ENCODE measurements around the gene ADGRG2. TPM values are rescaled to one million over a fixed set of nuclear protein-coding genes. Genes with fewer than 3 reads are reported as not detected.

ADGRG2 gene
- total RNA-seq, 1 donor, result 0.18 TPM

DNA sequence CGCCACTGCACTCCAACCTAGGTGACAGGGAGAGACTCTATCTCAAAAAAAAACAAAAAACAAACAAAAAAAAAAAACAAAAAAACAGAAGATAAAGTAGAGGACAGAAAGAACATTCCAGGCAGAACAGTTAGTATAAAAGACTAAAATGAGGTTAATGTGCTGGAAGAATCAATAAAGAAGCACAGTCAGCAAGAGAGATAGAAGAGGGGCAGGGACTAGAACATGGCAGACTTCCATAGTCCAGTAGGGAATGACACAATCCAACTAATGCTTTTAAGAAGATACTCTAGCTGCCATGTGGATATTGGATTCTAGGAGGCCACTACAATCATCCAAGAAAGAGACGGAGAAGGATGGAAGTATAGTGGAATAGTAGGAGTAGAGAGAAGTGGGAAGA, 11.6 kb downstream of the ADGRG2 start:
- no peak for TF ChIP-seq CTCF (IDR thresholded peaks at IDR 0.05; ENCODE audit: insufficient read depth, low read length)

DNA sequence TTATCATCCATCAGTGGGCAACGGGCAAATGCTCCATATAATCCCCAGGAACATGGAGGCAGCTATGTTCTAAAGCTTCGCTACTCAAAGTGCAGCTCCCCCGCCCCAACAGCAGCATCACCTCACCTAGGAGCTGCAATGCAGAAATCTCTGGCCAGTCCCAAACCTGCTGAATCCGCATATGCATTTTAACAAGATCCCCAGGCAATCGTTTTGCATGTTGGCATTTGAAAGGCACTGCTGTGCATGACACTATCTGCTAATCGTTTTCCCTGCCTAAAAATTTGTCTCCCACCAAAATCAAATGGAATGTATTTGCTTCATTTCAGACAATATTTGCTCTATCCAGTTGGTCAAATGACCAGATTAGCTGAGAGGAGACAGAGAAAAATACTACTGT, 15.2 kb downstream of the ADGRG2 start:
- no peak for TF ChIP-seq CTCF (IDR thresholded peaks at IDR 0.05; ENCODE audit: insufficient read depth, low read length)
- no peak overlapping the region for H3K4me3 ChIP-seq (ENCODE audit: low read depth, low read length)
- DNase-seq (ENCODE audit: low read depth), result no peak

More for the DNA sequence above, 11.6 kb downstream of the ADGRG2 start:
- H3K4me3 ChIP-seq (ENCODE audit: low read depth, low read length), result no peak overlapping the region
- DNase-seq (ENCODE audit: low read depth), result no peak

- no peak for TF ChIP-seq CTCF (IDR thresholded peaks at IDR 0.05; ENCODE audit: insufficient read depth, low read length)
- no peak overlapping the region for H3K4me3 ChIP-seq (ENCODE audit: low read depth, low read length)
- DNase-seq (ENCODE audit: low read depth), result no peak
These were observed 21.7 kb downstream of the ADGRG2 start for GRCh38 chrX:19100586-19100985.

GRCh38 chrX:19097553-19098283, 24.6 kb downstream of the ADGRG2 start:
- H3K4me3 ChIP-seq (ENCODE audit: low read depth, low read length), result no peak overlapping the region
- TF ChIP-seq CTCF (IDR thresholded peaks at IDR 0.05; ENCODE audit: insufficient read depth, low read length), result no peak
- DNase-seq (ENCODE audit: low read depth), result no peak

DNA sequence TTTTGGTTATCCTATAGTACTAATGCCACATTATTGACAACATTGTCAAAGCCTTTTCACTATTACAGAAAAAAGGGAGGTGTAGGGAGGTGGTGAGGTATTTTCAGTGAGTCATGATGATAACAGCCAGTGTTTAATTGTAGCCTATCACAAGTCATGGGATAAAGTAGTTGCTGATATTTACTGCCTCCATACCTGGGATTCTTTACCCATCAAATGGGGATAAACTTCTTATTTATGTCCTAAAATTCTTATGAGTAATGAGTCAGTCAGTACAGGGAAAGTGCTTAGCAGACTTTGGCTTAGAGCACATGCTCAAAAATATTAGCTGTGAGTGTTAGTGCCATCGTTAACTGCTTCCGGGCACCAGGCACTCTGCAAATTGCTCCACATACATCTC, 25.7 kb downstream of the ADGRG2 start:
- H3K4me3 ChIP-seq (ENCODE audit: low read depth, low read length), result no peak overlapping the region
- no peak for TF ChIP-seq CTCF (IDR thresholded peaks at IDR 0.05; ENCODE audit: insufficient read depth, low read length)
- no peak for DNase-seq (ENCODE audit: low read depth)

DNA sequence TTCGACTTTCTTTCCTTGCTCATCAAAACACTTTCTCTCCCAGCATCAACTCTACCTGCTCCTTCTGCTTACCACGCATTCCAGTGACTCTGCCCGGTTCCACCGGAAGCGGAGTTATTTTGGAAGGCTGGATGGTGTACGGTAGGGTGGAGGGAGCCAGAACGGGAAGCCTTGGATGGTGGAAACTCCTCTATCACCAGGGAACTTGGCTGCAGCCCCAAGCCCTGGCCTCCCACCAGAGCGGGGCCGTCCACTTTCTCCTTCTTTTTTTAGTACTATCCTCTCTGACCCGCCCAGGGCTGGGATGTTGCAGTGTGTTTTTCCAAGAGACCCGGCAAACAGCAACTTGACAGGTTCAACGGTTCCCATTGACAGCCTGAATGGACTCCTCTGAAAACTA, 27.6 kb downstream of the ADGRG2 start:
- TF ChIP-seq CTCF (IDR thresholded peaks at IDR 0.05; ENCODE audit: insufficient read depth, low read length), result no peak
- no peak for DNase-seq (ENCODE audit: low read depth)

DNA sequence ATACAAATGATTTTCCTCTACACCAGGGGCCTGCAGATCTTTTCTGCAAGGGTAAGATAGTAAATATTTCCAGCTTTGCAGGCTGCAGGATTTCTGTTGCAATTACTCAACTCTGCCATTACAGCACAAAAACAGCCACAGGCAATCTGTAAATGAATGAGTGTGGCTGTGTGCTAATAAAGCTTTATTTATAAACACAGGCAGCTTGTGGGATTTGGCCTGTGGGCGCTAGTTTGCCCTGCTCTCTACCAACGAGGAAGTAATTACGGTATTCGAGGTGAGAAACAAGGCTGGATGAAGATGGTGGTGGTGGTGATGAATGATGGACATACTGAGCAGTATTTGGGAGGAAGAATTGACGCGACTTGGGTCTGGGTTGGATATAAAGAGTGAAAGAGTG, 30.7 kb downstream of the ADGRG2 start:
- TF ChIP-seq CTCF (IDR thresholded peaks at IDR 0.05; ENCODE audit: insufficient read depth, low read length), result no peak
- DNase-seq (ENCODE audit: low read depth), result no peak
- no peak overlapping the region for H3K4me3 ChIP-seq (ENCODE audit: low read depth, low read length)

More for the DNA sequence above, 27.6 kb downstream of the ADGRG2 start:
- H3K4me3 ChIP-seq (ENCODE audit: low read depth, low read length), result no peak overlapping the region

Data from fibroblast of the aortic adventitia (primary cell).